HG03175 (cell line): ENCODE data around the gene DNAI1.

Experiments used
- ATAC-seq: cut with Tn5 transposase; IDR thresholded peaks from one replicate; pipeline ENCODE4 v1.9.1; 2021; ENCODE audit warnings: mild to moderate bottlenecking, moderate library complexity; ENCODE audit not compliant: unreplicated experiment

DNAI1 gene

GRCh38 chr9:34555936-34556525 lies 97.4 kb downstream of the DNAI1 start:
- no peak for ATAC-seq

GRCh38 chr9:34556949-34557348 lies 98.3 kb downstream of the DNAI1 start:
- ATAC-seq: no peak

GRCh38 chr9:34557426-34558321 lies 99.1 kb downstream of the DNAI1 start:
- no peak for ATAC-seq

DNA sequence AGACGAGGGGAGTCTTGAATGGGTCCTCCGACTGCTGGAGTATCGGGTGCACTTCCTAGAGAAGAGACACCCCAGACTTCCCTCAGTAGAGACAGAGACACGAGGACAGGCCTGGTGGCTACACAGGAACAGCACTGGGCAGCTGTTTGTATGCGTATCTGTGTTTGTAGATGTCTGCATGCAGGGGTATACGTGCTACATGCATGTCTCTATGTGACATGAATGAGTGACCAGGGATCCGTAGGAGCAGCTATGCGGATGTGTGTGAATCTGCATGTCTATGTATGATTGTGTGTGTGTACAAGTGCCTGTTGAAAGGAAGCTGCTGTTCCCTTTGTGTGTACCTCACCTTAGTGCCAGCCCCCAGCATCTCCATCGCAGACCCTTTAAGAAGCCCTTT lies 99.8 kb downstream of the DNAI1 start:
- ATAC-seq: no peak

- ATAC-seq: no peak
Measured at GRCh38 chr9:34558919-34559623, 100.5 kb downstream of the DNAI1 start.

DNA sequence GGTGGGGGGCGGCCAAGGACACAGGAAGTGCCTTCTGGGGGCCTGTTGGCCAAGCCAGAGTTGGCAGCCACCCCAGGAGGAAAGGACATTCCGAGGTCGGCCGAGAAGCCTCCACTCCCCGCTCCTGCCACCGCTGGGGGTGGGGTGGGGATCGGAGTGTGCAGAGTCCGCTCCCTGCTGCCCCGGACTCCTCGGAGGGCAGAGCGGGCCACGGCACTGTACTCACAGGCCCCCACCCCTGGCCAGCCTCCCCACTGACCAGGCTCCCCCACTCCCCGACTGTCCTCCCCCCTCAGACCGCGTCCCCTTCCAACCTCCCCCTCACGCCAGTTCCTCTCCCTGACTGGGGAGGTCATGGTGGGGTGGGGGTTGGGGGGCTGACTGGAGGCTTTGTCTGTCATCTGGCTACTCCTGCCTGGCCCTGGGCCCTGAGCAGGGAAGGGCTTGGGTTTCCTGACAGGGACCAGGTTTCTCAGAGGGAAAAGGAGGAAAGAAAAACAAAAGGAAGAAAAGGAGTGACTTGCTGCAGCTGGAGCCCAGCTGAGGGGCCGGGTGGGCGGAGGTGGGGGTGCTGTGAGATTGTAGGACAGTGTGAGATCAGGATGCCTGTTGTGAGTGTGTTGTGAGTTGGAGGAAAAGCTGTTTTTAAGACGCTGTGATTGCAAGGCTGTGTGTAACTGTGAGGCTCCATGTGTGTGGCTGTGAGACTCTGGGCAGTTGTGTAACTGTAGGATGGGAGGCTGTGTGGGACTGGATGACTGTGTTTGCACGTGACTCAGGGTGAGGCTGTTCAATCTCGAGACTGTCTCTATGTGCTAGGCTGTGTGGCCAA lies 101.2 kb downstream of the DNAI1 start:
- ATAC-seq: no peak

GRCh38 chr9:34560599-34561214 lies 102.1 kb downstream of the DNAI1 start:
- ATAC-seq: no peak

DNA sequence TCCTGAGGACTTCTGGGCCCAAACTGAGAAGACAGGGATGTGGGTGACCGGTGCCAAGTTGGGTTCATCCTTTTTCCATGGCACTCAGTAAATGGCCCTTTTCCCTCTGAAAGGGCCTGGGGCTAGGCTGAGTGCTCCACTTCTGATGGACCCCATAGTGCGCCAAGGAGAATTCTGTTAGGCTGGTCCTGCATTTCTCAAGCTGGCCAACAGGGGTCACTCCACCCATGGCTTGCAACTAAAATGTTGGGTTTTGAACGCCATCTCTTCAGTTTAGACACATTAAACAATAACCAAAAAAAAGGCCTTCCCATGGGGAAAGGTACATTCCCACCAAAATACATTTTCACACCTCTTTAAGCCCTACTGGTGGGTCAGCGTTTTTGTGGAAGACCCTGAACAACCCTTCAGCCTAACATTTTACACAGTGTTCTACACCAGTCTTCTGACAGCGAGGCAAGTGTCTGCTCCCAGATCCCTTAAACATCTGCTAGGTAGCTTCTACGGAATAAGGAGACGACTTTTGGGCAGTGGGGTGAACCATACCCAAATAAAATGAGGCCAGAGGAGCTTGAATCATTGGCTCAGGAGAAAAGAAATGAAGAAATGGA lies 103.6 kb downstream of the DNAI1 start:
- ATAC-seq: no peak

- ATAC-seq: no peak
Measured at GRCh38 chr9:34563262-34563661, 104.7 kb downstream of the DNAI1 start.

GRCh38 chr9:34564617-34565016 lies 106.0 kb downstream of the DNAI1 start:
- no peak for ATAC-seq

DNA sequence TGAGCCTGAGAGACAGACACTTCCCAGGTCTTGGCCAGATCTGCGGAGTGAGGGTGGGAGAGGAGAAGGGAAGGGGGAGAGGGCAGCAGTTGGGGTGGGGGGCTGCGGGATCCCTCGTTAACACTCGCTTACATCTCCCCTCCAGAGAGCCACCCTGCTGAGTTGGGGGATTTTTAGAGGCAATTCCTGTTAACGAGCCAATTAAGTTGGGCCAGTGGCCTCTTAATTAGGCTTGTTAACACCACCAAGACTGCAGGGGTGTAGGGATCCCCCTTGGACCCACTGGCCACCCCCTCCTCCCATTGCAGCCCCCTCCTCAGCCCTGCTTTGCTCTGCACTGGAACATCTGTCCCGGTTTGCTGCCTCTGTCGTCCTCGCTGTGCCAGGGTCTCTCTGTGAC lies 107.3 kb downstream of the DNAI1 start:
- no peak for ATAC-seq

DNA sequence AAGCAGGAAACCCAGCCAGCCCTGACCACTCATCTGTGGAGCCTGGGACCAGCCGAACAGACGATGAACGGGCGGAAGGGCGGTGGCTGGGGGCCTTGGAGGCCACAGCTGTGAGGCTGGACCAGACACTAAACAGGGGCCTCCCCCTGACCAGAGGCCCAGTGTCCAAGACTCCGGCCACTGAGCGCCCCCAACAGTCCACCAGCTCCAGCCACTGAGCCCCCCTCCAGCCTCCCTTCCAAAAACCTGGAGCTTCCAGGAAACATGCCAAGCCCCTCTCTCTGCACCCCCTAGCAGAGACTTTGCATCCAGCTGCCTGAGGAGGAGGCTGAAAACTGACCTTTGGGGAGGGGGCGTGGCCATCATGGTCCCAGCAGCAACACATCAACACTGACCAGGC lies 107.7 kb downstream of the DNAI1 start:
- ATAC-seq: no peak

- ATAC-seq: no peak
Measured at GRCh38 chr9:34566972-34567371, 108.4 kb downstream of the DNAI1 start.

GRCh38 chr9:34568133-34568532 lies 109.5 kb downstream of the DNAI1 start:
- ATAC-seq: no peak

GRCh38 chr9:34568774-34569173 lies 110.2 kb downstream of the DNAI1 start:
- no peak for ATAC-seq

- ATAC-seq: no peak
Measured at GRCh38 chr9:34570376-34570775, 111.8 kb downstream of the DNAI1 start.
